Panc1 (cell line): Measurements from ENCODE around the gene HMGCS1. TPM values are rescaled to one million over a fixed set of nuclear protein-coding genes. Genes with fewer than 3 reads are reported as not detected.

Experiments used
- ATAC-seq: fragments of 200-7000 bp; cut with Tn5 transposase; 2 replicates; pipeline ENCODE4 v1.9.1; 2020; ENCODE audit warnings: mild to moderate bottlenecking, moderate library complexity
- BruUV-seq: library from RNA; stranded (reverse); fragments of 400-500 nt; replicated peaks from 2 replicates; lab custom pipeline; 2021; lab: Mats Ljungman, UMichigan
- CTCF ChIA-PET: fragments of 300-600 bp; sonication (Branson Sonifier 250); formaldehyde crosslinking; loops from one replicate; lab custom pipeline; 2022; ENCODE audit warnings: antibody characterized with exemption; lab: Charles Lee
- POLR2A ChIA-PET: fragments of 300-600 bp; sonication (Branson Sonifier 250); formaldehyde crosslinking; loops from one replicate; lab custom pipeline; 2022; ENCODE audit warnings: antibody characterized with exemption; lab: Charles Lee
- DNase-seq: peaks from one replicate; pipeline ENCODE4 v3.0.0-alpha.2; 2010; ENCODE audit warnings: low read depth, low spot score
- H3K27ac ChIP-seq: 2 replicates; pipeline ENCODE4 v1.5.1; 2011; ENCODE audit warnings: mild to moderate bottlenecking, low read length, inconsistent platforms
- H3K27me3 ChIP-seq: fragments of 200-500 bp; sonication (Bioruptor generic); 2 replicates; pipeline ENCODE4 v1.6.0; 2014; ENCODE audit warnings: low read length, inconsistent platforms; ENCODE audit not compliant: control insufficient read depth, insufficient read depth
- H3K36me3 ChIP-seq: fragments of 200-500 bp; sonication (Bioruptor generic); 2 replicates; pipeline ENCODE4 v1.5.1; 2014; ENCODE audit warnings: inconsistent platforms, mild to moderate bottlenecking, low read length, moderate library complexity; ENCODE audit not compliant: control insufficient read depth, insufficient read depth
- H3K4me1 ChIP-seq: 2 replicates; pipeline ENCODE4 v1.5.1; 2011; ENCODE audit warnings: inconsistent platforms, mild to moderate bottlenecking, low read length, moderate library complexity; ENCODE audit not compliant: control insufficient read depth, insufficient read depth
- H3K4me3 ChIP-seq, 2 experiments: 2 replicates each; pipeline ENCODE4 v1.5.1; 2011 to 2012; ENCODE audit warnings: low read depth in 2 of 2, low read length in 2 of 2, mild to moderate bottlenecking in 2 of 2, inconsistent platforms in 1 of 2, moderate library complexity in 1 of 2
- H3K9me3 ChIP-seq: fragments of 200-500 bp; sonication (Bioruptor generic); 2 replicates; pipeline ENCODE4 v1.5.1; 2014; ENCODE audit warnings: low read depth, mild to moderate bottlenecking, inconsistent platforms, low read length, moderate library complexity; ENCODE audit not compliant: control insufficient read depth, insufficient read depth
- CTCF ChIP-seq: fragments of 450-650 bp; IDR thresholded peaks from 2 replicates; pipeline ENCODE4 v1.5.1; 2017; ENCODE audit warnings: mild to moderate bottlenecking
- POLR2AphosphoS5 ChIP-seq: IDR thresholded peaks from 2 replicates; pipeline ENCODE4 v1.6.1; 2012; ENCODE audit warnings: mild to moderate bottlenecking, low read depth, low read length, moderate library complexity
- REST ChIP-seq, 2 experiments: IDR thresholded peaks; 2 replicates each; pipeline ENCODE4 v1.6.1; 2011 to 2012; ENCODE audit warnings: low read depth in 2 of 2, control low read depth in 1 of 2, low read length in 1 of 2, mild to moderate bottlenecking in 1 of 2, moderate library complexity in 1 of 2; ENCODE audit not compliant: insufficient read depth in 1 of 2
- SIN3A ChIP-seq: IDR thresholded peaks from 2 replicates; pipeline ENCODE4 v1.6.1; 2012; ENCODE audit warnings: low read depth, mild to moderate bottlenecking, low read length, moderate library complexity, borderline replicate concordance; ENCODE audit not compliant: insufficient read depth
- TCF7L2 ChIP-seq: IDR thresholded peaks from 2 replicates; pipeline ENCODE4 v1.6.1; 2011; ENCODE audit warnings: mild to moderate bottlenecking, low read depth, low read length, inconsistent platforms
- in situ Hi-C: cut with HindIII; loops from 2 replicates; pipeline ENCODE4 v1.10.0; 2016; ENCODE audit warnings: low sequenced_read_pairs, low pct_unique_long_range_greater_than_20kb
- intact Hi-C: fragments of 100-400 bp; cut with micrococcal nuclease; formaldehyde crosslinking; loops from one replicate; pipeline ENCODE4 v1.10.0; 2022; ENCODE audit not compliant: unreplicated experiment
- total RNA-seq: library from RNA; stranded (reverse); gene quantifications from one replicate; pipeline ENCODE4 v1.2.1, GENCODE V29; 2021; ENCODE audit not compliant: unreplicated experiment

HMGCS1 gene
- total RNA-seq, 1 experiment from 2014 or later = 66.1 TPM

DNA sequence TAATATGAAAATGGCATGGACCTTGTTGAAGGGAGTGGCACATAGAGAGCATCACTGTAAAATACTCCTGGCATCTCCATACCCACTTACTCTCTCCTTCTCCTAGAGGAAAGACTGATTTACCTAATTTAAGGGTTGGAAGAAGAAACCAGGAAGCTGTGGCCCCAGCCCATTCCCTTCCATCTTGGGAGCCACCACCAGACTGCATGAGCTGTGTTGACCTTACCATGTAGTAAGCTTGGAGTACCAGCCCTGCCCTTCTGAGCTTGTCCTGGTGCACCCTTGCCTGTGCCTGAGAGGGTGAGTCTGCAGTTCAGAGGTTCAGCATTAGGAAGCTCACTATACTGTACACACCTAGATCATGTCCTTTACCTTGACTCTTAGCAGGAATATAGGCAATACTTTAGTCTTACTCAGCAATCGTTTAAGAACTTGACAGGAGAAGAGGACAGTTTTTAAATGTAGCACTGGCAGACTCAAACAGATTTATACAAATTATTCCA lies 35.7 kb upstream of the HMGCS1 start:
- Histone ChIP-seq H3K36me3 (no peaks in the 10 kb centered on the region), H3K27ac (no peak overlapping the region), H3K4me1 (no peaks in the 10 kb centered on the region), H3K27me3 (peaks cover 9% of the 10 kb centered on the region; the same call in 1 of the 2 replicates), H3K9me3 (no peaks in the 10 kb centered on the region), H3K4me3 (no peak overlapping the region)
- DNase-seq (no peak), ATAC-seq (no peak)
- TF ChIP-seq POLR2AphosphoS5 (no peak), SIN3A (no peak)
- BruUV-seq = no TSS peak
- intact Hi-C loops = no loop called here
- POLR2A ChIA-PET = no interaction called here
- in situ Hi-C loops = no loop called here
- CTCF ChIA-PET = interaction anchor here (0.6 kb wide), 1 partner anchor 96 kb away, joined by 5 read pairs; no protein-coding TSS in a partner anchor

DNA sequence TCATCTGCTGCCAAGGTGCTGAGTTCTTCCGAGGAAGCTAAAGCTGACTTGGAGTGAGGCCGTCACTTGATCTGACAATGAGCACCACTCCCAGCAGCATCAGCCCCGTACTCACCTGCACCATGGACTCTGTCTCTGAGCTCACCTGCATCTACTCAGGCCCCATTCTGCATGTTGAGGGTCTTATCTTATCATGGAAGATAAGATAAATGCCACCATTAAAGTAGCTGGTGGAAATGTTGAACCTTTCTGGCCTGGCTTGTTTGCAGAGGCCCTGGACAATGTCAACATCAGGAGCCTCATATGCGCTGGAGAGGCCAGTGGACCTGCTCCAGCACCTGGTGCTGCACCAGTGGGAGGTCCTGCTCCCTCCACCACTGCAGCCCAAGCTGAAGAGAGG lies 35.0 kb upstream of the HMGCS1 start:
- H3K4me3 ChIP-seq = no peak overlapping the region
- in situ Hi-C loops = no loop called here

More for the DNA sequence above, 35.0 kb upstream of the HMGCS1 start:
- no peaks in the 10 kb centered on the region for H3K36me3 ChIP-seq
- no peaks in the 10 kb centered on the region for H3K9me3 ChIP-seq
- TF ChIP-seq REST (IDR thresholded peaks at IDR 0.05; ENCODE audit: insufficient read depth in 1 of 2, low read depth in 2 of 2, low read length in 1 of 2) = no peak
- no peak for TF ChIP-seq POLR2AphosphoS5
- no peak for TF ChIP-seq TCF7L2
- no peak for TF ChIP-seq SIN3A
- no peak for TF ChIP-seq CTCF
- DNase-seq (no peak), ATAC-seq (no peak)
- H3K27me3 ChIP-seq = peaks cover 8% of the 10 kb centered on the region; the same call in 1 of the 2 replicates
- intact Hi-C loops = no loop called here
- H3K4me1 ChIP-seq = no peaks in the 10 kb centered on the region
- CTCF ChIA-PET = no interaction called here
- H3K27ac ChIP-seq = no peak overlapping the region
- BruUV-seq = no TSS peak
- POLR2A ChIA-PET = no interaction called here
